ENCODE measurements around the gene FLYWCH2.

The FLYWCH2 gene

GRCh38 chr16:2884041-2884451 is 1.0 kb downstream of the FLYWCH2 start:
- DNase-seq = no peak

- DNase-seq = no peak
These were observed 11.2 kb downstream of the FLYWCH2 start for GRCh38 chr16:2894231-2894630.

GRCh38 chr16:2895813-2896212 is 12.8 kb downstream of the FLYWCH2 start:
- DNase-seq = no peak

- no peak for DNase-seq
These were observed 13.5 kb downstream of the FLYWCH2 start for GRCh38 chr16:2896480-2897010.

- no peak for DNase-seq
These were observed 14.1 kb downstream of the FLYWCH2 start for GRCh38 chr16:2897110-2897509.

- DNase-seq = no peak
These were observed 16.0 kb downstream of the FLYWCH2 start for GRCh38 chr16:2898831-2899563.

- no peak for DNase-seq
These were observed 16.6 kb downstream of the FLYWCH2 start for GRCh38 chr16:2899564-2900072.

GRCh38 chr16:2900526-2901075 is 17.6 kb downstream of the FLYWCH2 start:
- no peak for DNase-seq

GRCh38 chr16:2902337-2903130 is 19.5 kb downstream of the FLYWCH2 start:
- DNase-seq = no peak

GRCh38 chr16:2904100-2904921 is 21.3 kb downstream of the FLYWCH2 start:
- peak; percentile 47 for DNase-seq

GRCh38 chr16:2904922-2905240 is 21.9 kb downstream of the FLYWCH2 start:
- DNase-seq = no peak

GRCh38 chr16:2905241-2905987 is 22.4 kb downstream of the FLYWCH2 start:
- peak; percentile 89 for DNase-seq

- DNase-seq = no peak
These were observed 23.0 kb downstream of the FLYWCH2 start for GRCh38 chr16:2905988-2906387.

GRCh38 chr16:2907084-2907753 is 24.2 kb downstream of the FLYWCH2 start:
- peak; percentile 27 for DNase-seq

GRCh38 chr16:2910441-2910969 is 27.5 kb downstream of the FLYWCH2 start:
- DNase-seq = no peak

GRCh38 chr16:2911638-2912329 is 28.8 kb downstream of the FLYWCH2 start, which contains the start of gene FLYWCH1:
Gene FLYWCH1, plus strand, starts transcription at chr16:2911931. Its CDS starts 17,755 bp downstream, at chr16:2929686.
- DNase-seq = peak; percentile 95

GRCh38 chr16:2912330-2913199 is 29.6 kb downstream of the FLYWCH2 start:
- no peak for DNase-seq

GRCh38 chr16:2913603-2914002 is 30.6 kb downstream of the FLYWCH2 start:
- DNase-seq = no peak

GRCh38 chr16:2914233-2914632 is 31.2 kb downstream of the FLYWCH2 start:
- DNase-seq = no peak
